Neural cell (in vitro differentiated cells): Measurements from ENCODE around the gene LRRN4CL. TPM values are rescaled to one million over a fixed set of nuclear protein-coding genes. Genes with fewer than 3 reads are reported as not detected.

Experiments used
- H2AFZ ChIP-seq: fragments of 200-600, 300-800 bp; sonication (generic), shearing (Covaris generic); 2 replicates; pipeline ENCODE4 v1.6.0; 2014; ENCODE audit warnings: low read depth, mild to moderate bottlenecking, antibody characterized with exemption, low read length, moderate library complexity
- H3F3A ChIP-seq: fragments of 200-600 bp; shearing (Covaris generic); 2 replicates; pipeline ENCODE4 v1.6.1; 2016; ENCODE audit warnings: mild to moderate bottlenecking, moderate library complexity, mixed read lengths, antibody characterized with exemption, low read length; ENCODE audit not compliant: insufficient read depth, poor library complexity, severe bottlenecking
- H3K27ac ChIP-seq: fragments of 200-600, 300-800 bp; sonication (generic), shearing (Covaris generic); 2 replicates; pipeline ENCODE4 v1.5.1; 2014; ENCODE audit warnings: mild to moderate bottlenecking, low read length, moderate library complexity
- H3K27me3 ChIP-seq: fragments of 300-800, 200-600 bp; sonication (generic), shearing (Covaris generic); 2 replicates; pipeline ENCODE4 v1.6.0; 2014; ENCODE audit warnings: mild to moderate bottlenecking, low read depth, low read length, moderate library complexity; ENCODE audit not compliant: insufficient read depth
- H3K36me3 ChIP-seq: fragments of 300-800, 200-600 bp; sonication (generic), shearing (Covaris generic); 2 replicates; pipeline ENCODE4 v1.5.1; 2014; ENCODE audit warnings: mild to moderate bottlenecking, antibody characterized with exemption, low read length, moderate library complexity; ENCODE audit not compliant: insufficient read depth
- H3K4me2 ChIP-seq: fragments of 300-800, 200-600 bp; sonication (generic), shearing (Covaris generic); 2 replicates; pipeline ENCODE4 v1.6.0; 2014; ENCODE audit warnings: mild to moderate bottlenecking, low read length
- H3K4me3 ChIP-seq: fragments of 300-800, 200-600 bp; sonication (generic), shearing (Covaris generic); 2 replicates; pipeline ENCODE4 v1.5.1; 2014; ENCODE audit warnings: mild to moderate bottlenecking, low read length, moderate library complexity
- H3K79me2 ChIP-seq: fragments of 200-600 bp; shearing (Covaris generic); replicated peaks from 2 replicates; pipeline ENCODE4 v1.6.0; 2014; ENCODE audit warnings: mild to moderate bottlenecking, low read length, moderate library complexity; ENCODE audit not compliant: insufficient read depth
- H3K9ac ChIP-seq: fragments of 300-800, 200-600 bp; sonication (generic), shearing (Covaris generic); 2 replicates; pipeline ENCODE4 v1.6.1; 2016; ENCODE audit warnings: mild to moderate bottlenecking, low read length, mixed read lengths
- H3K9me2 ChIP-seq: fragments of 200-600 bp; shearing (Covaris generic); 2 replicates; pipeline ENCODE4 v1.6.1; 2016; ENCODE audit warnings: mild to moderate bottlenecking, low read length, mixed read lengths; ENCODE audit not compliant: insufficient read depth
- H3K9me3 ChIP-seq: fragments of 200-600, 300-800 bp; sonication (generic), shearing (Covaris generic); 2 replicates; pipeline ENCODE4 v1.6.1; 2016; ENCODE audit warnings: mild to moderate bottlenecking, mixed run types, low read length, moderate library complexity, mixed read lengths
- H4K20me1 ChIP-seq: fragments of 200-600 bp; shearing (Covaris generic); 2 replicates; pipeline ENCODE4 v1.6.1; 2016; ENCODE audit warnings: mild to moderate bottlenecking, mixed run types; ENCODE audit not compliant: insufficient read depth
- CTCF ChIP-seq: fragments of 450-650 bp; IDR thresholded peaks from 2 replicates; pipeline ENCODE4 v1.5.1; 2014; ENCODE audit warnings: antibody characterized with exemption, mild to moderate bottlenecking, moderate library complexity; ENCODE audit not compliant: poor library complexity, severe bottlenecking
- EP300 ChIP-seq: fragments of 450-650 bp; conservative IDR thresholded peaks from 2 replicates; pipeline ENCODE4 v1.6.1; 2014; ENCODE audit warnings: antibody characterized with exemption, mild to moderate bottlenecking, moderate library complexity; ENCODE audit not compliant: poor library complexity, severe bottlenecking
- EZH2 ChIP-seq: fragments of 200-600, 300-800 bp; shearing (Covaris generic), sonication (generic); IDR thresholded peaks from 2 replicates; pipeline ENCODE4 v1.6.1; 2014; ENCODE audit warnings: antibody characterized with exemption, low read length, borderline replicate concordance, mild to moderate bottlenecking; ENCODE audit not compliant: insufficient read depth, poor library complexity, severe bottlenecking
- MXI1 ChIP-seq: fragments of 450-650 bp; conservative IDR thresholded peaks from 2 replicates; pipeline ENCODE4 v1.6.1; 2014; ENCODE audit warnings: antibody characterized with exemption, mild to moderate bottlenecking; ENCODE audit not compliant: poor library complexity, severe bottlenecking
- POLR2AphosphoS5 ChIP-seq: IDR thresholded peaks from 2 replicates; pipeline ENCODE4 v1.6.1; 2012
- RAD21 ChIP-seq: fragments of 450-650 bp; conservative IDR thresholded peaks from 2 replicates; pipeline ENCODE4 v1.6.1; 2014; ENCODE audit warnings: antibody characterized with exemption, mild to moderate bottlenecking, moderate library complexity
- REST ChIP-seq: IDR thresholded peaks from 2 replicates; pipeline ENCODE4 v1.6.1; 2012; ENCODE audit warnings: borderline replicate concordance
- SMC3 ChIP-seq: fragments of 450-650 bp; conservative IDR thresholded peaks from 2 replicates; pipeline ENCODE4 v1.6.1; 2014; ENCODE audit warnings: antibody characterized with exemption, mild to moderate bottlenecking, moderate library complexity; ENCODE audit not compliant: poor library complexity
- TAF1 ChIP-seq: IDR thresholded peaks from 2 replicates; pipeline ENCODE4 v1.6.1; 2012; ENCODE audit warnings: low read depth
- polyA plus RNA-seq: library from polyadenylated mRNA; depleted of rRNA; stranded (reverse); fragments of >200 nt; gene quantifications from 2 replicates; pipeline ENCODE4 v1.2.3, GENCODE V29; 2014

The LRRN4CL gene
- polyA plus RNA-seq, 1 donor from 2014 or later: 0.82 TPM

GRCh38 chr11:62671236-62671607 lies 18.1 kb downstream of the LRRN4CL start:
- H2AFZ ChIP-seq: peak overlapping the region; percentile 77
- H3K27ac ChIP-seq: peak overlapping the region; percentile 86
- no peaks in the 10 kb centered on the region for H4K20me1 ChIP-seq
- no peak for TF ChIP-seq TAF1
- TF ChIP-seq MXI1: no peak
- no peak for TF ChIP-seq POLR2AphosphoS5
- TF ChIP-seq CTCF: no peak
- TF ChIP-seq RAD21: no peak
- no peak for TF ChIP-seq REST
- no peak for TF ChIP-seq EP300
- no peak for TF ChIP-seq SMC3
- TF ChIP-seq EZH2: no peak
- peak overlapping the region; percentile 99 for H3K4me2 ChIP-seq
- H3K27me3 ChIP-seq: no peaks in the 10 kb centered on the region
- H3F3A ChIP-seq: no peaks in the 10 kb centered on the region
- peaks cover 10% of the 10 kb centered on the region for H3K79me2 ChIP-seq
- H3K4me3 ChIP-seq: peak overlapping the region; percentile 89
- H3K36me3 ChIP-seq: no peaks in the 10 kb centered on the region
- H3K9me2 ChIP-seq: no peaks in the 10 kb centered on the region
- no peaks in the 10 kb centered on the region for H3K9me3 ChIP-seq
- H3K9ac ChIP-seq: peak overlapping the region; percentile 82

GRCh38 chr11:62669420-62670161 lies 19.7 kb downstream of the LRRN4CL start:
- peaks cover 10% of the 10 kb centered on the region for H3K79me2 ChIP-seq
- TF ChIP-seq EP300 (no peak), SMC3 (no peak), TAF1 (no peak), RAD21 (no peak), POLR2AphosphoS5 (no peak), REST (no peak), EZH2 (no peak), CTCF (no peak), MXI1 (no peak)
- no peaks in the 10 kb centered on the region for H3K27me3 ChIP-seq
- H3K27ac ChIP-seq: no peak overlapping the region
- no peak overlapping the region for H3K4me2 ChIP-seq
- H3K9me3 ChIP-seq: no peaks in the 10 kb centered on the region
- no peaks in the 10 kb centered on the region for H3K36me3 ChIP-seq
- no peak overlapping the region for H3K9ac ChIP-seq
- H3K4me3 ChIP-seq: no peak overlapping the region
- H2AFZ ChIP-seq: no peak overlapping the region
- no peaks in the 10 kb centered on the region for H4K20me1 ChIP-seq
- no peaks in the 10 kb centered on the region for H3K9me2 ChIP-seq
- no peaks in the 10 kb centered on the region for H3F3A ChIP-seq
